ENCODE data around the gene AKT2. TPM values are rescaled to one million over a fixed set of nuclear protein-coding genes. Genes with fewer than 3 reads are reported as not detected.

The AKT2 gene
- polyA plus RNA-seq, 3 donors: 11.4 to 122 (median 16.3) TPM

GRCh38 chr19:40234429-40235237 is 50.5 kb downstream of the AKT2 start:
- Histone ChIP-seq H3K27me3 (ENCODE audit: control insufficient read depth in 2 of 2, insufficient read depth in 2 of 2, low read length in 2 of 2) (no peaks in the 10 kb centered on the region), H3K9me3 (replicated peaks in 1 of 2; ENCODE audit: control insufficient read depth in 1 of 2, insufficient read depth in 1 of 2, low read length in 2 of 2) (no peaks in the 10 kb centered on the region), H2AFZ (ENCODE audit: insufficient read depth, low read depth, low read length, poor library complexity, severe bottlenecking) (no peak overlapping the region), H4K20me1 (ENCODE audit: insufficient read depth, low read length) (peaks cover 6% of the 10 kb centered on the region), H3K9ac (ENCODE audit: insufficient read depth, low read length, poor library complexity, severe bottlenecking) (no peak overlapping the region), H3K36me3 (replicated peaks in 1 of 2; ENCODE audit: control insufficient read depth in 1 of 2, insufficient read depth in 2 of 2, low read length in 2 of 2) (peaks cover 62 to 67% of the 10 kb centered on the region in 2 donors), H3K4me3 (replicated peaks in 1 of 3; ENCODE audit: low read depth in 2 of 3, low read length in 3 of 3) (no peak overlapping the region), H3K79me2 (ENCODE audit: insufficient read depth, low read length) (no peaks in the 10 kb centered on the region), H3K4me2 (replicated peaks; ENCODE audit: extremely low read depth, low read length, poor library complexity, severe bottlenecking) (no peak overlapping the region), H3K4me1 (ENCODE audit: control insufficient read depth in 1 of 2, insufficient read depth in 2 of 2, low read length in 2 of 2) (no peaks in the 10 kb centered on the region), H3K27ac (ENCODE audit: low read depth in 1 of 2, low read length in 2 of 2) (no peak overlapping the region)
- Mint-ChIP-seq H3K27me3 (ENCODE audit: low read depth in 3 of 3) (peaks cover under 1 to 6% (median 4%) of the 10 kb centered on the region in 3 donors), H3K9me3 (no peaks in the 10 kb centered on the region), H3K27ac (peak overlapping the region in 1 of 7 donors; percentile 50), H3K36me3 (peaks cover 46 to 64% of the 10 kb centered on the region in 2 donors), H3K4me1 (no peaks in the 10 kb centered on the region), H3K4me3 (no peak overlapping the region)
- WGBS (ENCODE audit: insufficient coverage): 96% methylated on average over 18 of the region's 22 CpGs
- TF ChIP-seq CTCF (IDR thresholded peaks at IDR 0.05): no peak
- no peak for DNase-seq
- intact Hi-C loops (cut with micrococcal nuclease): no loop called here

- Histone ChIP-seq H3K27ac (ENCODE audit: low read depth in 1 of 2, low read length in 2 of 2) (no peak overlapping the region), H3K4me2 (replicated peaks; ENCODE audit: extremely low read depth, low read length, poor library complexity, severe bottlenecking) (no peak overlapping the region), H3K27me3 (ENCODE audit: control insufficient read depth in 2 of 2, insufficient read depth in 2 of 2, low read length in 2 of 2) (no peaks in the 10 kb centered on the region), H3K36me3 (replicated peaks in 1 of 2; ENCODE audit: control insufficient read depth in 1 of 2, insufficient read depth in 2 of 2, low read length in 2 of 2) (peaks cover 54 to 59% of the 10 kb centered on the region in 2 donors), H3K4me3 (replicated peaks in 1 of 3; ENCODE audit: low read depth in 2 of 3, low read length in 3 of 3) (no peak overlapping the region), H4K20me1 (ENCODE audit: insufficient read depth, low read length) (peaks cover 6% of the 10 kb centered on the region), H3K9me3 (replicated peaks in 1 of 2; ENCODE audit: control insufficient read depth in 1 of 2, insufficient read depth in 1 of 2, low read length in 2 of 2) (no peaks in the 10 kb centered on the region), H3K79me2 (ENCODE audit: insufficient read depth, low read length) (no peaks in the 10 kb centered on the region), H3K4me1 (ENCODE audit: control insufficient read depth in 1 of 2, insufficient read depth in 2 of 2, low read length in 2 of 2) (no peaks in the 10 kb centered on the region), H3K9ac (ENCODE audit: insufficient read depth, low read length, poor library complexity, severe bottlenecking) (no peak overlapping the region), H2AFZ (ENCODE audit: insufficient read depth, low read depth, low read length, poor library complexity, severe bottlenecking) (no peak overlapping the region)
- Mint-ChIP-seq H3K4me3 (no peak overlapping the region), H3K27me3 (ENCODE audit: low read depth in 3 of 3) (peaks cover 6 to 13% (median 11%) of the 10 kb centered on the region in 3 donors), H3K9me3 (no peaks in the 10 kb centered on the region), H3K36me3 (peaks cover 39 to 57% of the 10 kb centered on the region in 2 donors), H3K4me1 (no peaks in the 10 kb centered on the region), H3K27ac (peak overlapping the region in 1 of 7 donors; percentile 75)
- WGBS (ENCODE audit: insufficient coverage): 93% methylated on average over 20 of the region's 20 CpGs
- intact Hi-C loops (cut with micrococcal nuclease): no loop called here
- no peak for DNase-seq
- TF ChIP-seq CTCF (IDR thresholded peaks at IDR 0.05): no peak
Measured at GRCh38 chr19:40233811-40234389, 51.2 kb downstream of the AKT2 start.
